Measurements from ENCODE around the gene PER1. TPM values are rescaled to one million over a fixed set of nuclear protein-coding genes. Genes with fewer than 3 reads are reported as not detected.

Gene PER1
- total and polyA plus RNA-seq, 2 of the 13 experiments (the other 11 are each of a cell fraction or from before 2014, with no cell fraction given): 2.6 to 3.6 TPM

- TF ChIP-seq ATF7-NPFF (CRISPR knock-in tag; IDR thresholded peaks at IDR 0.05; ENCODE audit: low read depth): peak; percentile 94
- TF ChIP-seq TCF7 (IDR thresholded peaks at IDR 0.05; ENCODE audit: low read depth): no peak
- 0 out of 2 replicates have a peak, but pooled peaks have one; percentile 43 for TF ChIP-seq ZBTB39 (CRISPR knock-in tag; IDR thresholded peaks at IDR 0.05)
- TF ChIP-seq CBFB (CRISPR knock-in tag; IDR thresholded peaks at IDR 0.05): peak; percentile 90
- peak; percentile 94 for TF ChIP-seq PITX1 (CRISPR knock-in tag; IDR thresholded peaks at IDR 0.05)
- TF ChIP-seq ZNF362 (CRISPR knock-in tag; IDR thresholded peaks at IDR 0.05; ENCODE audit: borderline replicate concordance): no peak; the same call in 1 of the 2 replicates
- TF ChIP-seq ZNF737 (CRISPR knock-in tag; IDR thresholded peaks at IDR 0.05; ENCODE audit: borderline replicate concordance): no peak
- TF ChIP-seq, protein P1, sequence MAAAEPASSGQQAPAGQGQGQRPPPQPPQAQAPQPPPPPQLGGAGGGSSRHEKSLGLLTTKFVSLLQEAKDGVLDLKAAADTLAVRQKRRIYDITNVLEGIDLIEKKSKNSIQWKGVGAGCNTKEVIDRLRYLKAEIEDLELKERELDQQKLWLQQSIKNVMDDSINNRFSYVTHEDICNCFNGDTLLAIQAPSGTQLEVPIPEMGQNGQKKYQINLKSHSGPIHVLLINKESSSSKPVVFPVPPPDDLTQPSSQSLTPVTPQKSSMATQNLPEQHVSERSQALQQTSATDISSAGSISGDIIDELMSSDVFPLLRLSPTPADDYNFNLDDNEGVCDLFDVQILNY (CRISPR knock-in tag; conservative IDR thresholded peaks at IDR 0.05): peak; percentile 78
- TF ChIP-seq SIX1 (CRISPR knock-in tag; IDR thresholded peaks at IDR 0.05; ENCODE audit: borderline replicate concordance): peak; percentile 91
- TF ChIP-seq, protein P2, sequence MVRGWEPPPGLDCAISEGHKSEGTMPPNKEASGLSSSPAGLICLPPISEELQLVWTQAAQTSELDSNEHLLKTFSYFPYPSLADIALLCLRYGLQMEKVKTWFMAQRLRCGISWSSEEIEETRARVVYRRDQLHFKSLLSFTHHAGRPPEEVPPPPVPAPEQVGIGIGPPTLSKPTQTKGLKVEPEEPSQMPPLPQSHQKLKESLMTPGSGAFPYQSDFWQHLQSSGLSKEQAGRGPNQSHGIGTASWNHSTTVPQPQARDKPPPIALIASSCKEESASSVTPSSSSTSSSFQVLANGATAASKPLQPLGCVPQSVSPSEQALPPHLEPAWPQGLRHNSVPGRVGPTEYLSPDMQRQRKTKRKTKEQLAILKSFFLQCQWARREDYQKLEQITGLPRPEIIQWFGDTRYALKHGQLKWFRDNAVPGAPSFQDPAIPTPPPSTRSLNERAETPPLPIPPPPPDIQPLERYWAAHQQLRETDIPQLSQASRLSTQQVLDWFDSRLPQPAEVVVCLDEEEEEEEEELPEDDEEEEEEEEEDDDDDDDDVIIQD (CRISPR knock-in tag; IDR thresholded peaks at IDR 0.05; ENCODE audit: low read depth): peak; percentile 55; the same call in 1 of the 2 replicates
- TF ChIP-seq ZNF768 (CRISPR knock-in tag; IDR thresholded peaks at IDR 0.05): peak; percentile 26; the same call in 1 of the 2 replicates
- TF ChIP-seq CHCHD3 (CRISPR knock-in tag; IDR thresholded peaks at IDR 0.05): peak; percentile 85; the same call in 1 of the 2 replicates
- TF ChIP-seq, protein P3, sequence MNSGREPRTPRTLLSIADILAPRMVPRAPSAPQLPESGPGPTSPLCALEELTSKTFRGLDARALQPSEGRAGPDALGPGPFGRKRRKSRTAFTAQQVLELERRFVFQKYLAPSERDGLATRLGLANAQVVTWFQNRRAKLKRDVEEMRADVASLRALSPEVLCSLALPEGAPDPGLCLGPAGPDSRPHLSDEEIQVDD (CRISPR knock-in tag; IDR thresholded peaks at IDR 0.05; ENCODE audit: borderline replicate concordance): no peak
- TF ChIP-seq ZUFSP (CRISPR knock-in tag; IDR thresholded peaks at IDR 0.05; ENCODE audit: borderline replicate concordance): no peak
- TF ChIP-seq, protein P4, sequence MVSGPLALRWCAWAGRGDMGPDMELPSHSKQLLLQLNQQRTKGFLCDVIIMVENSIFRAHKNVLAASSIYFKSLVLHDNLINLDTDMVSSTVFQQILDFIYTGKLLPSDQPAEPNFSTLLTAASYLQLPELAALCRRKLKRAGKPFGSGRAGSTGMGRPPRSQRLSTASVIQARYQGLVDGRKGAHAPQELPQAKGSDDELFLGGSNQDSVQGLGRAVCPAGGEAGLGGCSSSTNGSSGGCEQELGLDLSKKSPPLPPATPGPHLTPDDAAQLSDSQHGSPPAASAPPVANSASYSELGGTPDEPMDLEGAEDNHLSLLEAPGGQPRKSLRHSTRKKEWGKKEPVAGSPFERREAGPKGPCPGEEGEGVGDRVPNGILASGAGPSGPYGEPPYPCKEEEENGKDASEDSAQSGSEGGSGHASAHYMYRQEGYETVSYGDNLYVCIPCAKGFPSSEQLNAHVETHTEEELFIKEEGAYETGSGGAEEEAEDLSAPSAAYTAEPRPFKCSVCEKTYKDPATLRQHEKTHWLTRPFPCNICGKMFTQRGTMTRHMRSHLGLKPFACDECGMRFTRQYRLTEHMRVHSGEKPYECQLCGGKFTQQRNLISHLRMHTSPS (CRISPR knock-in tag; IDR thresholded peaks at IDR 0.05; ENCODE audit: low read depth): no peak
- 0 out of 2 replicates have a peak, but pooled peaks have one; percentile 75 for TF ChIP-seq ZNF234 (CRISPR knock-in tag; conservative IDR thresholded peaks at IDR 0.05)
- TF ChIP-seq FOXJ3 (CRISPR knock-in tag; IDR thresholded peaks at IDR 0.05; ENCODE audit: borderline replicate concordance): peak; percentile 93
- TF ChIP-seq SP2 (CRISPR knock-in tag; IDR thresholded peaks at IDR 0.05): peak; percentile 40; the same call in 1 of the 2 replicates
These were observed 21.1 kb upstream of the PER1 start (continued) for GRCh38 chr17:8173056-8173870.

All from HepG2 (cell line).